Stomach (tissue), 9 donors: ENCODE data around the gene GPI. TPM values are rescaled to one million over a fixed set of nuclear protein-coding genes. Genes with fewer than 3 reads are reported as not detected.
"Not testable (repeated sequence)": the region's sequence is repeated elsewhere in the genome, so short reads cannot be mapped to it uniquely, and the experiment has no call there.

ENCODE experiments used
- DNase-seq, 2 donors: peaks; one replicate each; pipeline versions ENCODE4 v3.0.0 to v3.0.0-alpha.2; 2013 to 2019
- H3K27ac ChIP-seq, 5 donors: fragments of 200-600 bp in 4 of 5; sonication (generic) in 4 of 5; one replicate each; pipeline ENCODE4 v1.5.1; 2013 to 2019; ENCODE audit warnings: mild to moderate bottlenecking in 1 of 5, moderate library complexity in 1 of 5
- H3K27me3 ChIP-seq, 3 donors: fragments of 200-600 bp; sonication (generic); one replicate each; pipeline ENCODE4 v1.5.1; 2017 to 2019; ENCODE audit warnings: mixed run types in 1 of 3
- H3K36me3 ChIP-seq, 4 donors: fragments of 200-600 bp; sonication (generic); 1 replicate in 3 of 4; 2 replicates in 1 of 4; pipeline ENCODE4 v1.5.1; 2016 to 2019
- H3K4me1 ChIP-seq, 4 donors: fragments of 200-600 bp; sonication (generic); one replicate each; pipeline ENCODE4 v1.5.1; 2016 to 2019
- H3K4me3 ChIP-seq, 4 donors: fragments of 200-600 bp; sonication (generic) in 3 of 4; one replicate each; pipeline ENCODE4 v1.5.1; 2016 to 2019; ENCODE audit warnings: mild to moderate bottlenecking in 1 of 4
- H3K9me3 ChIP-seq, 4 donors: fragments of 200-600 bp; sonication (generic); one replicate each; pipeline ENCODE4 v1.5.1; 2016 to 2019
- CTCF ChIP-seq, 7 experiments: fragments of 450-650 bp in 4 of 7; fragments of 200-600 bp in 3 of 7; sonication (generic) in 3 of 7; IDR thresholded peaks; one replicate each; pipeline ENCODE4 v1.5.1; 2016 to 2019; ENCODE audit warnings: antibody characterized with exemption in 7 of 7, control low read depth in 2 of 7, mild to moderate bottlenecking in 1 of 7
- EP300 ChIP-seq: sonication (generic); formaldehyde crosslinking; IDR thresholded peaks from one replicate; pipeline ENCODE4 v1.6.1; 2017; ENCODE audit warnings: antibody characterized with exemption
- POLR2A ChIP-seq, 4 donors: fragments of 450-650 bp; IDR thresholded peaks; one replicate each; pipeline ENCODE4 v1.6.1; 2016; ENCODE audit warnings: antibody characterized with exemption in 4 of 4, control low read depth in 2 of 4, mild to moderate bottlenecking in 1 of 4, moderate library complexity in 1 of 4
- POLR2AphosphoS5 ChIP-seq, 3 donors: sonication (generic); formaldehyde crosslinking; IDR thresholded peaks; one replicate each; pipeline ENCODE4 v1.6.1; 2016; ENCODE audit warnings: antibody characterized with exemption in 3 of 3
- WGBS, 5 donors: extraction: QIAGEN DNeasy Blood & Tissue Kit in 3 of 5; methylation state at CpG; one replicate each; pipeline versions ENCODE4 v1.1.5 to v1.1.7; 2013 to 2018; 5-methylcytosine and 5-hydroxymethylcytosine counted together
- intact Hi-C: fragments of 100-400 bp; cut with DNase I; formaldehyde crosslinking; loops from one replicate; pipeline ENCODE4 v1.15.1; 2023; ENCODE audit warnings: low total_unique reads
- polyA plus RNA-seq, 3 donors: library from polyadenylated mRNA; stranded (reverse); fragments of 200-250 nt; gene quantifications; one replicate each; pipeline ENCODE4 v1.2.3, GENCODE V29; 2013
- total RNA-seq, 5 donors: library from RNA; depleted of rRNA; stranded (reverse); fragments of >200 nt; gene quantifications; one replicate each; pipeline versions ENCODE4 v1.1.0 to v1.2.3, GENCODE V29; 2014 to 2016
- donor health status: healthy with polysubstance abuse.
- donor health status: Bipolar disorder and iron deficiency.
- donor health status: healthy.

GPI gene
- total and polyA plus RNA-seq, 8 donors, result 66.1 to 306 (median 98.3) TPM

- H3K4me3 ChIP-seq, result no peak overlapping the region
- no peak for TF ChIP-seq EP300
- no peak for TF ChIP-seq POLR2A (IDR thresholded peaks at IDR 0.05)
- no peak for TF ChIP-seq CTCF (IDR thresholded peaks at IDR 0.05)
- no peak for TF ChIP-seq POLR2AphosphoS5 (IDR thresholded peaks at IDR 0.05)
- H3K4me1 ChIP-seq, result peaks cover 0 to 12% (median 0%) of the 10 kb centered on the region in 4 donors
- WGBS, 5 donors, result 23 to 60% (median 31%) methylated on average over 4 of the region's 4 CpGs
- no peaks in the 10 kb centered on the region for H3K9me3 ChIP-seq
- intact Hi-C loops, result no loop called here
- DNase-seq, result peak in 1 of 2 donors; percentile 22
- no peaks in the 10 kb centered on the region for H3K27me3 ChIP-seq
- H3K27ac ChIP-seq, result no peak overlapping the region
- peaks cover 33 to 92% (median 90%) of the 10 kb centered on the region in 4 donors for H3K36me3 ChIP-seq
Measured at GRCh38 chr19:34325981-34326787, 38.8 kb upstream of the GPI start.

GRCh38 chr19:34327851-34328250, 37.1 kb upstream of the GPI start:
- no peak overlapping the region for H3K4me3 ChIP-seq
- H3K9me3 ChIP-seq, result no peaks in the 10 kb centered on the region
- peak overlapping the region in 1 of 5 donors; percentile 2 for H3K27ac ChIP-seq
- no peak for TF ChIP-seq EP300
- peaks cover 29 to 93% (median 88%) of the 10 kb centered on the region in 4 donors for H3K36me3 ChIP-seq
- intact Hi-C loops, result no loop called here
- no peak for DNase-seq
- 88 to 96% (median 91%) methylated on average over 14 to 15 of the region's 15 CpGs for WGBS, 5 donors
- H3K4me1 ChIP-seq, result peaks cover 0 to 12% (median 0%) of the 10 kb centered on the region in 4 donors
- no peaks in the 10 kb centered on the region for H3K27me3 ChIP-seq

GRCh38 chr19:34328982-34329381, 36.0 kb upstream of the GPI start:
- intact Hi-C loops, result no loop called here
- peaks cover 32 to 94% (median 89%) of the 10 kb centered on the region in 4 donors for H3K36me3 ChIP-seq
- 60 to 83% (median 78%) methylated on average over 1 of the region's 1 CpG for WGBS, 5 donors
- H3K4me1 ChIP-seq, result peaks cover 0 to 12% (median 0%) of the 10 kb centered on the region in 4 donors
- H3K9me3 ChIP-seq, result no peaks in the 10 kb centered on the region
- no peaks in the 10 kb centered on the region for H3K27me3 ChIP-seq
- no peak overlapping the region for H3K4me3 ChIP-seq
- no peak for TF ChIP-seq POLR2A (IDR thresholded peaks at IDR 0.05)
- no peak for TF ChIP-seq EP300
- no peak for TF ChIP-seq POLR2AphosphoS5 (IDR thresholded peaks at IDR 0.05)
- no peak for DNase-seq
- H3K27ac ChIP-seq, result no peak overlapping the region

GRCh38 chr19:34330116-34330515, 34.9 kb upstream of the GPI start:
- Histone ChIP-seq H3K4me1 (peaks cover 0 to 12% (median 0%) of the 10 kb centered on the region in 4 donors), H3K27me3 (no peaks in the 10 kb centered on the region), H3K4me3 (no peak overlapping the region), H3K36me3 (peaks cover 32 to 91% (median 88%) of the 10 kb centered on the region in 4 donors), H3K27ac (no peak overlapping the region), H3K9me3 (no peaks in the 10 kb centered on the region)
- no peak for DNase-seq
- intact Hi-C loops, result no loop called here
- TF ChIP-seq CTCF (IDR thresholded peaks at IDR 0.05) (no peak), POLR2AphosphoS5 (IDR thresholded peaks at IDR 0.05) (no peak), POLR2A (IDR thresholded peaks at IDR 0.05) (no peak), EP300 (no peak)
- WGBS, 5 donors, result 82 to 98% (median 94%) methylated on average over 4 of the region's 4 CpGs

- H3K4me1 ChIP-seq, result peaks cover 0 to 12% (median 0%) of the 10 kb centered on the region in 4 donors
- WGBS, 5 donors, result 97 to 100% (median 98%) methylated on average over 8 of the region's 8 CpGs
- H3K9me3 ChIP-seq, H3K27ac ChIP-seq, DNase-seq, H3K27me3 ChIP-seq, H3K4me3 ChIP-seq, intact Hi-C loops: not testable (repeated sequence)
- peaks cover 32 to 91% (median 88%) of the 10 kb centered on the region in 4 donors for H3K36me3 ChIP-seq
Measured at GRCh38 chr19:34330596-34330995, 34.4 kb upstream of the GPI start.

GRCh38 chr19:34331596-34331995, 33.4 kb upstream of the GPI start:
- peak overlapping the region in 1 of 5 donors; percentile 5 for H3K27ac ChIP-seq
- intact Hi-C loops, result not testable (repeated sequence)

More at GRCh38 chr19:34331596-34331995, 33.4 kb upstream of the GPI start:
- H3K27me3 ChIP-seq, DNase-seq, H3K9me3 ChIP-seq, H3K4me1 ChIP-seq, H3K4me3 ChIP-seq: not testable (repeated sequence)
- 89 to 96% (median 94%) methylated on average over 10 of the region's 10 CpGs for WGBS, 5 donors
- H3K36me3 ChIP-seq, result peaks cover 32 to 94% (median 86%) of the 10 kb centered on the region in 4 donors
